Suppressor macrophage treated with lipopolysaccharide for 4 hours (primary cell): ENCODE results near the gene KIF2C.
"Not testable (repeated sequence)": the region's sequence is repeated elsewhere in the genome, so short reads cannot be mapped to it uniquely, and the experiment has no call there.

Experiments used
- DNase-seq: peaks from one replicate; pipeline ENCODE4 v3.0.0-alpha.2; 2020

The KIF2C gene

DNA sequence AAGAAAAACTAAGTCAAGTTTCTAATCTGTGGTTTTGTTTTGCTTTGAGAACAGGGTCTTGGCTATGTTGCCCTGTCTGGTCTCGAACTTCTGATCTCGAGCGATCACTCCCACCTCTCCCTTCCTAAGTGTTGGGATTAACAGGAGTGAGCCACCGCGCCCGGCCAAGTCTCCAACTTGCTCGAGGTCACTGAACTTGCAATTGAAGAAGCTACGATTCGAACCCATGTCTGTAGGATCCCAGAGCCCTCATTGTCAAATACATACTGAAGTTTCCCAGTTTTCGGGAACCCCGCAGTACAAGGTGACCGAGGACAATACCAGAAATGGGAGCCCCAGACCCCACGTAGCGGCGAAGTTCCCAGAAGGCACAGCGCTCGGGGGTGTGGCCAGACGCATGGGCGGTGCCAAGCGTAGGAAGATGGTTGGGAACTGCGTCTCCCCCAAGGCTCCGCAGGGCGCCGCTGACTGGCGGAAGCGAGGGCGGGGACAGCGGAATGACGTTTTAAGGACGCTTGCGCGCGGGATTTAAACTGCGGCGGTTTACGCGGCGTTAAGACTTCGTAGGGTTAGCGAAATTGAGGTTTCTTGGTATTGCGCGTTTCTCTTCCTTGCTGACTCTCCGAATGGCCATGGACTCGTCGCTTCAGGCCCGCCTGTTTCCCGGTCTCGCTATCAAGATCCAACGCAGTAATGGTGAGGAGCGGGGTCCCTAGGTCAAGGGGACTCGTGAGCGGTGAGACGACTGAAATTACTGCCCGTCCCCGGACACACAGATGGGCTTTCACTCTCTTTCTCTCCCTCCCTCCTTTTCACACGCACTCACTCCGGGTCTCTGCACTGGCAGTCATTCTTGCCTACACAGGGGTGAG, at the start of gene KIF2C:
KIF2C (plus strand) TSS at position 531 of the 872 bp plus-strand sequence; CDS start at position 627, 96 bp downstream.
- peak; percentile 99 for DNase-seq

DNA sequence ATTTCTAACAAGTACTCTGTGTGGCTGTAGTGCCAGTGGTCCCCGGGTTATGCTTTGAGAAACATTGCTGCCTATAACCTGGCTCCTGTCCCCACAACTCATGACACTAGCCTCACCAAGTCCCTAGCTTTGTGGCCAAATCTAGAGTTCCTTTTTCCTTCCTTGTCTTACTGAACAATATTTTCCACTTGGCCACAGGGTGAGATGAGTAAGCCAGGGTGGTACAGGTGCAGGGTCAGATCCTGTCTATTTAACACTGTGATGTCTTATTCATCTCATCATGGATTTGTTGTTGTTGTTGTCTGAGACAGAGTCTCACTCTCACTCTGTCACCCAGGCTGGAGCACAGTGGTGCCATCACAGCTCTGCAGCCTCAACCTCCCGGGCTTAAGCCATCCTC, 46.5 kb upstream of the KIF2C start:
- DNase-seq: peak; percentile 28

DNA sequence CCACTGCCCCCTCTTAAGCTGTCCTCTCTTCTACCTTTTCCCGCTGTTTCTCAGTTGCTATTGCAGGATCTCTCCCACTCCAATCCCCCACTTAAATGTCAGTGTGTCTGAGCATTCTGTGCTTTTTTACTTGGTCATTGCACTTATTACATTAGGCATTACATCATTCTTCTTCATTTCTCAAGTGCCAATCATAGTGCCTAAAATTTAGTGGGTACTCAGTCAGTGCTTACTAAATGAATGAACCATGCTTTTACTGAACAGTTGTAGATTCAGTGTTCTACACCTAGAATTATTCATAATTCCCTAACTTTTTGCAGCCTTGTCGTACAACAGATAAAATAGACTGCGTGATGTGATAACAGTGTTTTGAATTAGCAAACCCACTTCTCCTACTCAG, 45.7 kb upstream of the KIF2C start:
- peak; percentile 46 for DNase-seq

DNA sequence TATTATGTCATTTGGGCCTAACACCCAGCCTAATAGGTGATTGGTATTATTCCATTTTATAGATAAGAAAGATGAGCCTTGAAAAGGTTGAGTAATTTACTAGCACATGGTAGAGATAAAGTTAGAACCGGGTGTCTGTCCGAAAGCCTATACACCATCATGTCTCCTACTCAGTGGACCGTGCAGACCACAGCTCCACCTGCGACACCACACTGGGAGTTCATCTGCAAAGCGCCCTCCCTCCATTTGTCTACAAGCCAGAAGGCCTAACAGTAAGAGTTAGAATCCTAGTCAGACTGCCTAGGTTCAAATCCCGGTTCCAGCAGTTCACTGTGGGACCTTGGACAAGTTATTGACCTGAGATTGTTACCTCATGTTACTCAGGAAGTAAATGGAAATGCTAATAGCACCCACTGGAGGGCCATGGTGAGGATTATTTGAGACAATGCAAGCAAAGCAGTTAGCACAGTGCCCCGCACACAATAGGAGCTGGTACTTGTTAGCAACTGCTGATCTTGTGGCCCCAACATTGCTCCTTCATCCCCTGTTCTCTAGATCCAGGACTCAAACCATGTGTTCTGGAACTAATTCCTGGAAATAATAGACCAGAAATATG, 44.7 kb upstream of the KIF2C start:
- DNase-seq: no peak

DNA sequence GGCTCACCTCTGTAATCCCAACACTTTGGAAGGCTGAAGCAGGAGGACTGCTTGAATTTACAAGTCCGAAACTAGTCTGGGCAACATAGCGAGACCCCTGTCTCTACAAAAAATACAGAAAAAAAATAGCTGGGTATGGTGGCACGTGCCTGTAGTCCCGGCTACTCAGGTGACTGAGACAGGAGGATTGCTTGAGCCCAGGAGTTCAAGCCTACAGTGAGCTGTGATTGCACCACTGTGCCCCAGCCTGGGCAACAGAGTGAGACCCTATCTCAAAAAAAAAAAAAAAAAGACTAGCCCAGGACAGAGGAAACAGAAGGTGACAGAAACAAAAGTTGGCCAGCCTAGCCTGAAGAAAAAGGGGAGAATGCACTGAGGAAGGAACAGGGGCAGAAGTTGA, 44.0 kb upstream of the KIF2C start:
- DNase-seq: no peak

DNA sequence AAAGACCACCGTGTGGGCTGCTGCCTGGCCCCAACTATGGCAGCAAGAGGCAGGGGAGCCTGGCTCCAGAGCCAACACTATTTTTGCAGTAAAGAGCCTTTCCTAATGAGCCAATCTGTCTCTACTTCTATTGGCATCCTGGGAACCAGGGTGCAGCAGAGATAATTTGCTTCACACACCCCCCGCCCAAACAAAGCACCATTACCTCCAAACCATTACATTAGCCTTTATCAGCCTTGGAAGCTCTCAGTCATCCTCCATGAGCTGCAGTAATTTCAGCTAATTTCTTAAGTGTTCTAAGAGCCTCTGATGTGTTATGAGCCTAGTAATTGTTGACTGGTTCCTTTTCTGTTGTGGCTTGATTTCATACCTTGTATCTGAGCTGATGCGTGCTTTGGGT, 43.5 kb upstream of the KIF2C start:
- no peak for DNase-seq

DNA sequence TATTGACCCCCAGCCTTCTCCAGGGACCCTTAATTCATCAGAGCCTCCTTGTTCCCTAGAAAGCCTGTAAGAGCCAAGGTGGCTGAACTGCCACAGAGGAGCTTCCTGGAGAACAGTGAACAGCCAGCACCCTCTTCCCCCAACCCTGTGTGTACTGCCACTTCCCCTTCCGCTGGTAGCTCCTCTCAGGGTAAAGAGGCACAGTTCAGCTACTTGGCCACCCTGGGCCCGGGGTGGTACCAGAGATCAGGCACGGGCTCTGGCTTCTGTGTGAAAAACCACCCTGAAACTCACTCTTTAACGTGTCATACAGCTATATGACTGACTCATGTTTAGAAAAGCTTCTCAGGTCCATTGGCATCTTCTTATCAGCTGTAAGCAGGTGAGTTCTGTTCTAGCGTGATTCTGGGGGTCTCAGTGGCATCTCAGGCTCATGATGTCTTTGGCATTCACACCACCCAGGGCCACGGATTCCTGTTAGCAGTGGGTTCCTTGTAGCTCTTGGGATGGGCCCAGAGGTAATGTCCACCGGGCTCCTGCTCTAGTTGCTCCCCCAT, 42.8 kb upstream of the KIF2C start:
- DNase-seq: peak; percentile 59

DNA sequence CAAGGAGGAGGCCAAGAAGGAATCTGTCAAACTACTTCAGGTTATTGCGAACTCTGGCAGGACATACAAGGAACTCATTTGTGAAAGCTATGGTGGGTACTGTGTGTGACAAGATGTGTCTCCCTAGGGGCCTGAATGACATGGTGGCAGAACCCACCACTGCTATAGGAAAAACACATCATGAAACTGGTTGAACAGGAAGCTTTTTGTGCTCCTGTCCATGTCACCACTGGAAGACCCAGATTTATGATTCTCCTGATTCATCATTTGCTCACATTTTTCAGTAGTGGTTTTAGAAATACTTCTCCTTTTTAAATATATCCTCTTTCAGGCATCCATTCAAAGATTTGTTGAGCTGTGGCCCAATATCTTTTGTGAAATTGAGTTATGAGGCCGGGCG, 41.5 kb upstream of the KIF2C start:
- DNase-seq: peak; percentile 76

DNA sequence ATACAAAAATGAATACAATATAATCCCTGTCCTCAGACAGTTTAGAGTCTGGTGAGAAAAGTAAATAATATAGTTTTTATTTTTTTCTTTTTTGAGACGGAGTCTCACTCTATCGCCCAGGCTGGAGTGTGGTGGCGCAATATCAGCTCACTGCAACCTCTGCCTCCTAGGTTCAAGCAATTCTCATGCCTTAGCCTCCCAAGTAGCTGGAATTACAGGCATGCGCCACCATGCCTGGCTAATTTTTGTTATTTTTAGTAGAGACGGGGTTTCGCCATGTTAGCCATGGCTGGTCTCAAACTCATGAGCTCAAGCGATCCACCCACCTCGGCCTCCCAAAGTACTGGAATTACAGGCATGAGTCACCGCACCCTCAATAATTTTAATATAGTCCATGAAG, 40.3 kb upstream of the KIF2C start:
- DNase-seq: not testable (repeated sequence)

DNA sequence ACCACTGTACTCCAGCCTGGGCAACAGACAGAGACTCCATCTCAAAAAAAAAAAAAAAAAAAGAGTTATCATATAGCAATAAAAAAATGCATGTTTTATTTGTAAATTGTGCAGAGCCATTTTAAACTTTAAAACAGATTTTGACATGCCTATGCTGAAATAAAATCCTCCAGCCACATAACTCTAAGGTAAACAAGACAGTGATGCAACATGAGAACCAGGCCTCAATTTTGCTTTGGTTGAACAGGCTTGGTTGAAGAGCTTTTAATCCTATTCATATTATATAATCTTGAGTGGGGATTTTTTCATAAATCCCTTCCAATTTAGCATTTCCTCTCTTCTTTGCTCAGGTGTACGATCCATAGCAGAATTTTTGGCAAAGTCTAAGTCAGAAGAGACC, 39.1 kb upstream of the KIF2C start:
- no peak for DNase-seq

DNA sequence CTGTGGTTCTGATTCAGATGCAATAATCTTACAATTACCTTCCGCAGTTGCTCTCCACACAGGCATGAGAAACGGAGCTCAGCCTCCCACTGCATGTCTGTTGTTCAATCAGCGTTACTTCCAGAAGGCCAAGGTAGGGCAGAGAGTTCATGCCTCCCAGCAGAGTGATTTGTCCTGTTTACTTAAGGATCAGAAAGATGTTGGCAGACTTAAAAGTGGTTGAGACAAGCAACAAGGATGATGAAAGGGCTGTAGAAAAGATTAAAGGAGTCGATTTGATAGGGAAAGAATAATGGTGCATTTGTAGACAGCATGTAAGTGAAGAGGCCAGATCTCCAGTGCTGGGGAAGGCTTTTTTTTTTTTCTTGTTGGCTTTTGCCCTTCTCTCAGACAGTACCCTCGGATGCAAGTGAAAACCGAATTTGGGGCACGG, 38.5 kb upstream of the KIF2C start:
- no peak for DNase-seq

DNA sequence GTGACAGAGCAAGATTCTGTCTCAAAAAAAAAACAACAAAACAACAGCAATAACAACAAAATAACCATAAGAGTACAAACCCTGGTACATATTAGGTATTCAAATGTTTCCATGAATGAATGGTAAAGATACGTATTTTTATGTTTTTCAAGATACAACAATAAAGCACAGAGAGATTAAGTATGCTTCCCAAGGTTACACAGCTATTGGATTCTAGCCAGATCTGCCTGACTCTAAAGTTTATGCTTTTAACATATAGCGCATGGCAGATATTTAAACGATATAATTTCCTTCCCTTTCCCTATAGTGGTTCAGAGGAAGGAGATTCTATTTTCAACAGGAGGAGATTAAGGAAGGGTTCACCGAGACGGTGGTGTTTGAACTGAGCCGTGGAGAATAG, 34.2 kb upstream of the KIF2C start:
- no peak for DNase-seq

DNA sequence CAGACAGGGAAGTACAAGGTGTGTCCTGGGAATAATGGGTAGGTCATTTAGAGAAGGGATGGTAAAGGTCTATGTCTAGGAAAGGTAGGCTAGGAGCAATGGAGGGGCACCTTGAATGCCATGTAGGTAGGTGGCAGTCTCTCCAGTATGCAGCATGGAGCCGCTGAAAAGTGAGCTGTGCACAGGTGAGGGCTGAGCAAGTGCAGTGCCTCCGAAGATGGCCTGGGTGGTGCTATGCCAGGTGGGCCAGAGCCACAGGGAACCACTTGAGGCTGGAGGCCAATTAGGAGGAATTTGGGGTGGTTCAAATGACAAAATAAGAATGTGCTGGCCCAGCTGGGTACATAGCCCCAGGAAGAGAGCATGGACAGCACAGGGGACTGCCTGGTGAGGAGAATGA, 33.7 kb upstream of the KIF2C start:
- DNase-seq: no peak

DNA sequence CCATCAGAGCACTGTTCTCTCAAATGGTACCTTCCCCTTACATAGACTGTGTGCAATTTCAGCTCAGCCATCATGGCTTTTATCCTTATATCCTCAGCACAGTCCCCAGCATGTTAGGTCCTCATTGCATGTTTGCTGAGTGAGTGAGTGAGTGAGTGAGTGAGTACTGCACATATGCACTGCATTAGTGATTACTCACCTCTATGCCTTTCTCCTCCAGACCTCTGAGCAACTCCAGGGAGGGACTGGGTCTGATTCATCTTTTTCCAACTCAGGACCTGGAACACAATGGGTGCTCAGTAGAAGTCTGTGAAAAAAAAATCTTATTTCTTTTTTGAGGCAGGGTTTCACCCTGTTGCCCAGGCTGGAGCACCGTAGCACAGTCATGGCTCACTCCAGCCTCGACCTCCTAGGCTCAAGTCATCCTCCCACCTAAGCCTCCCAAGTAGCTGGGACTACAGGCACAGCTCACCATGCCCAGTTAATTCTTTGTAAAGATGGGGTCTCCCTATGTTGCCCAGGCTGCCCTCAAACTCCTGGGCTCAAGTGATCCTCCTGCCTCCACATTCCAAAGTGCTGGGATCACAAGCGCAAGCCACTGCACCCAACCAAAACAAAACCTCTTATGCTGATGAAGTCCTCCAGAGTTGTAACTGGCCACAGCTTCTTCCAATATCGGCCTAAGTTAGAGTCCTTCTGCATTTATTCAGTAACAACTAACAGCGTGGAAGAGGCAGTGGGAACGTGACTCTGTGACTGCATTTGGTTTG, 32.3 kb upstream of the KIF2C start:
- peak; percentile 21 for DNase-seq

DNA sequence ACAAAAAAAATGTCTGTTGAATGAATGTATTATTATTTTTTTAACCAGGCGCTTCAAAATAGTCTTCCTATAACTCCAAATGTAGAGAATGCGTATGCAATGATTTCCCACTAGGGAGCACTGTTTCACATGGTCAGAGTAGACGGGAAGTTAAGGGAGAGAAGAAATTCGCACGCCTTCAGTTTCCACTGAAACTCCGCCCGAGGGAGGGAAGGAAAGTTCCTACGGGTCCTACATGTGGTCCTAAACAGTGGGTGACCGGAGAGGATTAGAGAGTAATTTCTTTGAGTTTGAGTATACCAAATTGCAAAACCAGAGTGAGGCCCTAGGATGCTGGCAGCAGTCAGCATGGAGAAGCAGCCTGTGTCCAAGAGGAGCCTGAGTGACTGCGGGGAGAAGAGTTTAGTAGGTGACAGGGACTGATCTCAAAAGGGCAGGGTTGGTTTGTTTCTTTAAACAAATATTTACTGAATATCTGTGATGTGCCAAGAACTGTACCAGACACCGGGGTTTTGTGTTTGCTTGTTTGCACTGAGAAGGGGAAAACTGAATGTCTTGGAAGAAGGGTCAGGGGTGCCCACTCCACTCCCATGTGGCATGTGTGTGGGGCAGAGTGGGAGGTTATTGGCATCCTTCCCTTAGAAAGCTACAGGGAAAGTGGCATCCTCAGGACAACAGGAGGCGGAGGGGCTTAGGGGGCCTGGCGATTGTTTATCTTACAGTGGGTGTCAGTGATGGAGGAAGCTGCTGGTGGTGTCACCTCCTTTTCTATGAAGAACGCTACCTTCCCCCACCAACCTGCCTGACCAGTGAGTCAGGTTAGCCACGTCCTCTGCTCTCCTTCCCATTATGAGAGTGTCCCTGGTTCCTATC, 31.4 kb upstream of the KIF2C start:
- DNase-seq: peak; percentile 81

DNA sequence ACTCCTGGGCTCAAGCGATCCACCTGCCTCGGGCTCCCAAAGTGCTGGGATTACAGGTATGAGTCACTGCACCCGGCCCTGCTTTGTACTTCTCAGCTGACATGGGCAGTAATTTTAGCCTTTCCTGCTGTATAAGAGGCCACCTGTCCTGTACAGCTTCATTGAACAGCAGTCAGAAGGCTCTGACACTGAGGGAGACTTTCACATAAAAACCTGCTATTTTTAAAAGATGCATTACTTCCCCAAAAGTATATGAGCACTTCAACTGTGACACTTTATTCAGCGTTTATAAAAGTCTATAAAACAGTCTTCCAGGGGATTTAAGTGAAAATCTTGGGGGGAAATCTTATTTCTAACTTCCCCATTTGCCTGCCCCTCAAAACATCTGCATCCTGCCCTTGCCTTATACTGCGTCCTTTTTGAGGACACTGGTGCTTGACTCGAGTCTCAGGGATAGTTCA, 26.3 kb upstream of the KIF2C start:
- DNase-seq: no peak

DNA sequence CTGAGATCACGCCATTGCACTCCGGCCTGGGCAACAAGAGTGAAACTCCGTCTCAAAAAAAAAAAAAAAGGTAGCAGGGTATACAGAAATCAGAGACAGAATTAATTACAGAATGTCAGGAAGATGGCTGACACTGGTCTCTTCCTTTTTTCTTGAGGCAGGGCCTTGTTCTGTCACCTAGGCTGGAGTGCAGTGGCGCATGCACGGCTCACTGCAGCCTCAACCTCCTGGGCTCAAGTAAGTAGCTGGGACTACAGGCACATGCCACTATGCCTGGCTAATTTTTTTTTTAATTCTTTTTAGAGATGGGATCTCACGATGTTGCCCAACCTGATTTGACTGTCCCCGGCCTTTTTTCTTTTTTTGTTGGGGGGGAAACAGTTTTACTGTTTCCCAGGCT, 25.1 kb upstream of the KIF2C start:
- DNase-seq: no peak

DNA sequence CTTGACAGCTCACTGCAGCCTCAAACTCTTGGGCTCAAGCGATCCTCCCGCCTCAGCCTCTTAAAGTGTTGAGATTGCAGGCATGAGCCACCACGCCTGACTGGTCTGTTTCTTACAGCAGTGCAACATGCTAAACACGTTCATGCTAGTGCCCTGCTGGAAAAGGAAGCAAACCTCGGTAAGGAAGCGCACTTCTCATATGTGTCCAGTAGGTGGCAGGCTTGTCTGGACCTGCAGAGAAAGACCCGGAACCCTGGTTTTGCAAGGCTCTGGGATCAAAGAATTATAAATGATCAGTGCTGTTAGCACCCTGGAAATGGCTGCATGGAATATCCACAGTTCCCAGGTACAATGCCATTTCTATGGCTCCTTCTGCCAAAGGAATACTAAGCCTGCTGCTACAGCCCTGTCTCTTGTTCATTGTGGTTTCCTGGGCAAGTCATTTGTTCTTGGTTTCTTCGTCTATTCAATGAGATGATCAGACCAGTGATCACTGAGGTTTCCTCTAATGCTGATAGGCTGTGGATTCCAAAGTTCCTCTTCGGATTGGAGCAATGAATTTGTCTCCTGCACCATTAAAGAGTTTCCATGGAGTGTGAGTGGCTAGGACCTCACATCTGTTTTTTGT, 24.6 kb upstream of the KIF2C start:
- peak; percentile 85 for DNase-seq

DNA sequence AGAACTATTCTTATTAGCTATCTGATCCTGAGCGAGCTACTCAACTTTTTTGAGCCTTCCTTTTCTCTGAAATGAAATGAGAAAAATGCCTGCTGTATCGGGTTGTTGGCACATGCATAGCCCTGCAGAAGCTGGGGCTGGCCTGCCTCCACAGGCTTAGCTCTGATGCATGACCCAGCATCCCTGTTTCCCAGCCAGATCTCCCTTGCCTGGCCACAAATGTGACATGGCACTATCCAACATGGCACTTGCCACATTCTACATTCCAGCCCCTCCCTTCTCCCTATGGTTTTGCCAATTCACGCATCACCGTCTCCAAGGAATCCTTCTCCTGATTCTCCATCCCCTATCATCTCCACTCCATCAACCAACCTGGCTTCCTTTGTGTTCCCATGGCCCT, 22.5 kb upstream of the KIF2C start:
- no peak for DNase-seq

DNA sequence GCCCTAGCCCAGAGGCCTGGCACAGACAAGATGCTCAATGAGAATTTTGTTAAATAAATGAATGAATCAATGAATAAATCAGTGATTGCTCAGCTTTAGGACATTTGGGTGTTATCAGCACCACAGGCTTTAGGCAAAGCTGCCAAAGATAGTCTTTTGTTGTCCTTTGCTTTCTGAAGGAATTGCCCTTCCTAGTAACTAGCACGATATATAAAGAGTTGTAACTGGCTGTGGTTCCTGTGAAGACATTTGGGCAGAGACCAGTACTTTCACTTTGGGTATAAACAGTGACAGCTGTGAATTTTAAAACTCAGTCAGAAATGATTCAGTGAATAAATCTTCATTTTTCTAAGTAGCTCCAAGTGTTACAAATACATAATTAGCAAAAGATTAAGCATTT, 22.0 kb upstream of the KIF2C start:
- no peak for DNase-seq

DNA sequence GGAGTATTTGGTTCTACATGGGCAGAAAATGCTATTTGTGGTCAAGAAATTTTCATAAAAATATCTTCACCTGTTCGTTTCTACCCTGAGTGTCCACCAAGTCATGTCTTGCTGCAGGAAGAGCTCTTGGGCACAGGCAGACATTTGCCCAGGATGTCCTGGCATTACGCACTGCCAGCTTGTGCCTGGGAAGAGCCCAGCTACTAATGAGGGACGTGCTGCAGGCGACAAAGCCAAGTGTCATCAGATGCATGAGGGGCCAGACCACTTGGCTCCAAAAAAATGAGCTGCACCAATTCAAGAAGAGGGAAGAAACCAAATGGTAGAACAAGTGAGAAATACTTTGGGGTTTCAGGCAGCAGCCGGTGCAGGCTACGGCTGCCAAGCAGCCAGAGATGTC, 21.5 kb upstream of the KIF2C start:
- no peak for DNase-seq

DNA sequence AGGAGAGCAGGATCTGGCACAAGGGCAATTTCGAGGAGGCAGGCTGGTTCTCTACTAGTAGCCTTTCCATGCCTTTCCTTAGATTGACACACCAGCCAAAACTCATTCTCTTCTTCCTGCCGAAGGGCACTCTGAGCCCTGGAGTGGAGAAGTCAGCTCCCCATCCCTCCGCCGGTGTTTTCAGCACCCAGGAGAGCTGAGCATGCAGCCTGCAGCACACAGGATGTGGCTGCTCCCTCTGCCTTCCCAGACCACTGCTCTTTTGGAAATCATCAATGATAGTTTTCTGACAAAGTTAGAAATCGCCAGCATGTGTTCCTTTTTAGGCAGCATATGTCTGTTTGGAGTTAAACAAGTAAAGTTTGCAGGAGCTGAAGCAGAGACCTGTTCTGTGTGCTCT, 20.3 kb upstream of the KIF2C start:
- DNase-seq: no peak
